B cell (primary cell): ENCODE data around the gene MFAP5. TPM values are rescaled to one million over a fixed set of nuclear protein-coding genes. Genes with fewer than 3 reads are reported as not detected.

Experiments
- ATAC-seq: fragments of 200-7000 bp; cut with Tn5 transposase; one replicate; pipeline ENCODE4 v1.10.0; 2021; ENCODE audit warnings: low read depth, mild to moderate bottlenecking, moderate number of reproducible peaks, moderate library complexity
- CTCF ChIA-PET: fragments of 350-600 bp; sonication (Branson Sonifier 250); formaldehyde crosslinking; loops from one replicate; lab custom pipeline; 2021; ENCODE audit warnings: antibody characterized with exemption, inconsistent platforms; lab: Charles Lee
- POLR2A ChIA-PET: fragments of 350-600 bp; sonication (Branson Sonifier 250); formaldehyde crosslinking; loops from one replicate; lab custom pipeline; 2021; ENCODE audit warnings: antibody characterized with exemption; lab: Charles Lee
- DNase-seq: peaks from one replicate; pipeline ENCODE4 v3.0.0; 2013
- H2AFZ ChIP-seq: 2 replicates; pipeline ENCODE4 v1.6.1; 2012; ENCODE audit warnings: mild to moderate bottlenecking, low read depth, low read length; ENCODE audit not compliant: insufficient read depth, poor library complexity, severe bottlenecking
- H3K27ac ChIP-seq, 2 donors: 1 replicate in 1 of 2; 2 replicates in 1 of 2; pipeline ENCODE4 v1.5.1; 2012 to 2013; ENCODE audit warnings: low read length in 2 of 2, mild to moderate bottlenecking in 2 of 2, moderate library complexity in 1 of 2
- H3K27me3 ChIP-seq, 4 experiments: fragments of 200-600 bp in 1 of 4; sonication (generic) in 1 of 4; replicated peaks in 1 of 4; 1 replicate in 2 of 4; 2 replicates in 2 of 4; pipeline versions ENCODE4 v1.6.1 to v1.7.0; 2013 to 2016; ENCODE audit warnings: low read length in 3 of 4, mild to moderate bottlenecking in 2 of 4, mixed read lengths in 1 of 4, moderate library complexity in 1 of 4; ENCODE audit not compliant: insufficient read depth in 4 of 4, control insufficient read depth in 3 of 4; ENCODE audit errors: control extremely low read depth in 1 of 4
- H3K36me3 ChIP-seq, 2 experiments: replicated peaks in 1 of 2; 1 replicate in 1 of 2; 2 replicates in 1 of 2; pipeline versions ENCODE4 v1.6.1 to v1.7.1; 2013; ENCODE audit warnings: low read length in 1 of 2; ENCODE audit not compliant: insufficient read depth in 2 of 2, control insufficient read depth in 1 of 2; ENCODE audit errors: control extremely low read depth in 1 of 2, extremely low read depth in 1 of 2
- H3K4me1 ChIP-seq, 2 donors: fragments of 200-600 bp in 1 of 2; sonication (generic) in 1 of 2; 1 replicate in 1 of 2; 2 replicates in 1 of 2; pipeline versions ENCODE4 v1.5.1 to v1.6.1; 2013 to 2017; ENCODE audit warnings: low read length in 2 of 2; ENCODE audit not compliant: control insufficient read depth in 2 of 2, insufficient read depth in 2 of 2
- H3K4me2 ChIP-seq: replicated peaks from 2 replicates; pipeline ENCODE3; 2012; ENCODE audit warnings: mild to moderate bottlenecking, low read depth, low read length; ENCODE audit not compliant: poor library complexity, severe bottlenecking
- H3K4me3 ChIP-seq, 5 experiments: fragments of 200-600 bp in 1 of 5; sonication (generic) in 1 of 5; 1 replicate in 3 of 5; 2 replicates in 2 of 5; pipeline versions ENCODE4 v1.5.1 to v1.7.0; 2011 to 2016; ENCODE audit warnings: low read length in 4 of 5, mild to moderate bottlenecking in 4 of 5, low read depth in 2 of 5, control low read depth in 1 of 5, moderate library complexity in 1 of 5; ENCODE audit not compliant: insufficient read depth in 1 of 5; ENCODE audit errors: control extremely low read depth in 1 of 5, extremely low read depth in 1 of 5
- H3K79me2 ChIP-seq: fragments of 200-600 bp; sonication (generic); one replicate; pipeline ENCODE4 v1.6.0; 2016; ENCODE audit warnings: low read length; ENCODE audit not compliant: control insufficient read depth, insufficient read depth
- H3K9ac ChIP-seq: fragments of 200-600 bp; sonication (generic); 2 replicates; pipeline ENCODE4 v1.6.1; 2017; ENCODE audit warnings: mild to moderate bottlenecking, low read length, moderate library complexity
- H3K9me3 ChIP-seq, 3 donors: one replicate each; pipeline versions ENCODE4 v1.6.1 to v1.7.1; 2013; ENCODE audit warnings: low read length in 2 of 3; ENCODE audit not compliant: control insufficient read depth in 2 of 3, insufficient read depth in 1 of 3; ENCODE audit errors: control extremely low read depth in 1 of 3
- H4K20me1 ChIP-seq: 2 replicates; pipeline ENCODE4 v1.6.0; 2012; ENCODE audit warnings: mild to moderate bottlenecking, low read length; ENCODE audit not compliant: insufficient read depth, control insufficient read depth, poor library complexity, severe bottlenecking
- H3K27ac Mint-ChIP-seq: one replicate; pipeline ENCODE4 v1.8.0; 2021; ENCODE audit warnings: mixed read lengths
- H3K27me3 Mint-ChIP-seq: one replicate; pipeline ENCODE4 v1.8.0; 2021; ENCODE audit warnings: mixed read lengths
- H3K4me1 Mint-ChIP-seq: one replicate; pipeline ENCODE4 v1.8.0; 2021; ENCODE audit warnings: mixed read lengths
- H3K4me3 Mint-ChIP-seq: one replicate; pipeline ENCODE4 v1.8.0; 2021; ENCODE audit warnings: mixed read lengths
- H3K9me3 Mint-ChIP-seq: one replicate; pipeline ENCODE4 v1.8.0; 2022; ENCODE audit warnings: mixed read lengths; ENCODE audit not compliant: insufficient read depth
- EZH2 ChIP-seq: IDR thresholded peaks from 2 replicates; pipeline ENCODE4 v1.6.1; 2012; ENCODE audit warnings: borderline replicate concordance, low read depth, mild to moderate bottlenecking, moderate library complexity, low read length; ENCODE audit not compliant: insufficient read depth, poor library complexity, severe bottlenecking
- WGBS: methylation state at CpG from one replicate; pipeline ENCODE4 v1.1.5; 2013; ENCODE audit warnings: missing lambda C conversion rate; ENCODE audit not compliant: insufficient coverage; 5-methylcytosine and 5-hydroxymethylcytosine counted together
- intact Hi-C: fragments of 100-400 bp; cut with micrococcal nuclease; formaldehyde crosslinking; loops from one replicate; pipeline ENCODE4 v1.10.0; 2022
- polyA plus RNA-seq: library from polyadenylated mRNA; depleted of rRNA; stranded (reverse); fragments of >200 nt; gene quantifications from 2 replicates; pipeline ENCODE4 v1.2.3, GENCODE V29; 2012
- total RNA-seq, 2 donors: library from RNA; stranded (reverse); fragments of 120-200 nt in 1 of 2; gene quantifications; 1 replicate in 1 of 2; 2 replicates in 1 of 2; pipeline versions ENCODE4 v1.2.3 to v1.2.4, GENCODE V29; 2013 to 2022
- TF ChIP-seq, protein P1 (sequence below): fragments of 200-600 bp; IDR thresholded peaks from one replicate; pipeline ENCODE4 v1.8.0; 2022; ENCODE audit warnings: antibody characterized with exemption, mild to moderate bottlenecking

Gene MFAP5
- total and polyA plus RNA-seq, 2 donors (not counting 1 experiment from before 2014, with no cell fraction given), result 0.31 to 0.94 TPM

DNA sequence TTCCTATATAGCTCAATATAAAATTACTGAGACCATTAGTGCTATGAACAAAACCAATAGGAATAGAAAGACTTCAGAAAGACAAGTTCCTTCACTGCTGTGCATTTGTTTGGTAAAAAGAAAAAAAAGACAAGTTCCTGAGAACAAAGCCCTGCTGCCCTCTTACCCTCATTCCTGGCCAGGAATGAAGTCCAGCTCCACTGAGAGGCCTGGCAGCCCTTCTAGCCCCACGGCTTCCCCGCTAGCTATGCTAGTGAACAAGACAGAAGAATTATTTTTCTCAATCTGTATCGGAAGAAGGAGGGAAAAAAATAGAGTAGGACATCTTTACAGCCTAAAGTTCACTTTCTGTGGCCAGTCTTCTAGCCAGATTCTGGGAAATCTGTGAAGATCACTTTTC lies 1.6 kb downstream of the MFAP5 start:
- no peaks in the 10 kb centered on the region for H3K27me3 Mint-ChIP-seq
- H3K9ac ChIP-seq, result no peak overlapping the region
- H3K27ac ChIP-seq, result no peak overlapping the region
- H3K4me3 Mint-ChIP-seq, result no peak overlapping the region
- no peak overlapping the region for H3K4me3 ChIP-seq
- H3K79me2 ChIP-seq, result no peaks in the 10 kb centered on the region
- no peak overlapping the region for H3K27ac Mint-ChIP-seq
- DNase-seq (no peak), ATAC-seq (no peak)
- H3K9me3 ChIP-seq, result peaks cover 0 to 4% (median 0%) of the 10 kb centered on the region in 3 donors
- TF ChIP-seq, protein P1, sequence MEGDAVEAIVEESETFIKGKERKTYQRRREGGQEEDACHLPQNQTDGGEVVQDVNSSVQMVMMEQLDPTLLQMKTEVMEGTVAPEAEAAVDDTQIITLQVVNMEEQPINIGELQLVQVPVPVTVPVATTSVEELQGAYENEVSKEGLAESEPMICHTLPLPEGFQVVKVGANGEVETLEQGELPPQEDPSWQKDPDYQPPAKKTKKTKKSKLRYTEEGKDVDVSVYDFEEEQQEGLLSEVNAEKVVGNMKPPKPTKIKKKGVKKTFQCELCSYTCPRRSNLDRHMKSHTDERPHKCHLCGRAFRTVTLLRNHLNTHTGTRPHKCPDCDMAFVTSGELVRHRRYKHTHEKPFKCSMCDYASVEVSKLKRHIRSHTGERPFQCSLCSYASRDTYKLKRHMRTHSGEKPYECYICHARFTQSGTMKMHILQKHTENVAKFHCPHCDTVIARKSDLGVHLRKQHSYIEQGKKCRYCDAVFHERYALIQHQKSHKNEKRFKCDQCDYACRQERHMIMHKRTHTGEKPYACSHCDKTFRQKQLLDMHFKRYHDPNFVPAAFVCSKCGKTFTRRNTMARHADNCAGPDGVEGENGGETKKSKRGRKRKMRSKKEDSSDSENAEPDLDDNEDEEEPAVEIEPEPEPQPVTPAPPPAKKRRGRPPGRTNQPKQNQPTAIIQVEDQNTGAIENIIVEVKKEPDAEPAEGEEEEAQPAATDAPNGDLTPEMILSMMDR, result no peak
- no peak for TF ChIP-seq EZH2
- no peaks in the 10 kb centered on the region for H3K27me3 ChIP-seq
- H2AFZ ChIP-seq, result no peak overlapping the region
- no peaks in the 10 kb centered on the region for H3K9me3 Mint-ChIP-seq
- no peak overlapping the region for H3K4me2 ChIP-seq
- no peaks in the 10 kb centered on the region for H3K36me3 ChIP-seq
- no peaks in the 10 kb centered on the region for H3K4me1 Mint-ChIP-seq
- H4K20me1 ChIP-seq, result no peaks in the 10 kb centered on the region
- ChIA-PET CTCF (interaction anchor here (0.9 kb wide), 1 partner anchor 16 kb away, joined by 3 read pairs; no protein-coding TSS in a partner anchor), POLR2A (no interaction called here)
- H3K4me1 ChIP-seq, result no peaks in the 10 kb centered on the region
- intact Hi-C loops, result no loop called here
- WGBS, result no CpG with 5 or more reads among the region's 3 CpGs

DNA sequence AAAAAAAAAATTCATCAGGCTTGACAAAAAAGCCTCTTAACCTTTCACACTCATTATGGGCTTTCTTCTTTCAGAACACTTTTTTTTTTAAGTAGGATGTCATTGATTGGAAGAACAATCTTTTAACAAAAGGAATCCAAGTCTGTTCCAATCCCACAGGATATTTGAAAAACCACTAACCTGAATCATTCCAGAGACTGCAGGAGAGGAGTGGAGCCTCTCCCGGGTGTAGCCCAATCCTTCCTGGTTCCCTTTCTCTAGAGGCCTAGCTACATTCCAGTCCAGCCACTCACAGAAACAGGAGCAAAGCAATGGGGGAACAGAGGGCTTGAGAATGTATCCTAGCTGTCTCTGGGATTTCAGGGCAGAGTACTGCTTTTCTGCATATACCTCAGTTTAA lies 4.3 kb downstream of the MFAP5 start:
- CTCF ChIA-PET, result interaction anchor here (0.6 to 2.6 kb wide), 6 partner anchors 14 to 381 kb away, joined by 3 to 30 read pairs (median 6); no protein-coding TSS in a partner anchor
- ATAC-seq, result no peak
- intact Hi-C loops, result no loop called here
- no peaks in the 10 kb centered on the region for H3K4me1 Mint-ChIP-seq
- H3K27me3 Mint-ChIP-seq, result no peaks in the 10 kb centered on the region
- no peak for DNase-seq
- no peak overlapping the region for H3K27ac ChIP-seq
- H3K27ac Mint-ChIP-seq, result no peak overlapping the region
- no peaks in the 10 kb centered on the region for H3K4me1 ChIP-seq
- TF ChIP-seq EZH2, result no peak
- TF ChIP-seq, protein P1, result no peak
- no peaks in the 10 kb centered on the region for H3K79me2 ChIP-seq
- no peak overlapping the region for H2AFZ ChIP-seq
- H3K4me3 Mint-ChIP-seq, result no peak overlapping the region
- H4K20me1 ChIP-seq, result no peaks in the 10 kb centered on the region
- H3K27me3 ChIP-seq, result no peaks in the 10 kb centered on the region
- WGBS, result no CpG with 5 or more reads among the region's 1 CpG
- no peaks in the 10 kb centered on the region for H3K9me3 Mint-ChIP-seq
- POLR2A ChIA-PET, result no interaction called here
- H3K9me3 ChIP-seq, result peaks cover 0 to 4% (median 0%) of the 10 kb centered on the region in 3 donors
- no peaks in the 10 kb centered on the region for H3K36me3 ChIP-seq
- H3K4me3 ChIP-seq, result no peak overlapping the region
- no peak overlapping the region for H3K4me2 ChIP-seq
- H3K9ac ChIP-seq, result no peak overlapping the region
